ENCODE results near the gene DDR1.

DDR1 gene

DNA sequence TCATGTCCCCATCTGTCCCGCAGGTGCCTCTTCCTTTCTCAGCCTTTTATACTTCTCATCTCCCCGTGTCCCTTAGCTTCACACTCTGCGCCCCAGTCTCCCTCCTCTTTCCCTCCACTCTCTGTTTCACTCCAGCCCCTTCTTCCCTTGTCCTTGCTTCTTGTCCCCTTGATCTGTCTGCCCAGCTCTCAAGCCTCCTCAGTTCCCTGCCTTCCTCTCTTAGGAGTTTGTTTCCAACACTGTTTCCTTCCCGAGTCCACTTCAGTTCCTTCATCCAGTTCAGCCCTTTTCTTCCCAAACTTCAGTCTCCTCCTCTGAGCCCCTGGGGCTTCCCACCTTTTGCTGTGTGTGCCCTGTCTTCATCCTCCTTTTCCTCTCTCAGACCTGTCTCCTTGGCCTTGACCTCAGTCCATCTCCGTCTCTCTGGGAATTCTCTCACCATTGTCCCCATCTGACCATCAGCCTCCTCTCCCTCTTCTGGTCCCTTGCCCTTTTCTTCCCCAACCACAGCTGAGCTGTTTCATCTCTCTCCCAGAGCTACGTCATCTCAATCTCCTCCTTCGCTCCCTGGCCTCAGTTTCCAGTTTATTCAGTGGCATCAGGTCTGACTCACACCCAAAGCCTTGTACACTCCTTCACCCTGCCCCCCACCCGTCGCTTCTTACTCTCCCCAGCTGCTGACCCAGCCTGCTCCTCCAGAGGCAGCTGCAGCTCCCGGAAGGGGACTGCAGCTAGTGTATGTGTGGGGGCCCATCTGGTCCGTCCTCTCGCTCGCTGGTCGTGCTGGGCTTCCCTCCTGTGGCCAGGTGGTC, 2.7 kb upstream of the DDR1 start:
- DNase-seq: peak; percentile 55

DNA sequence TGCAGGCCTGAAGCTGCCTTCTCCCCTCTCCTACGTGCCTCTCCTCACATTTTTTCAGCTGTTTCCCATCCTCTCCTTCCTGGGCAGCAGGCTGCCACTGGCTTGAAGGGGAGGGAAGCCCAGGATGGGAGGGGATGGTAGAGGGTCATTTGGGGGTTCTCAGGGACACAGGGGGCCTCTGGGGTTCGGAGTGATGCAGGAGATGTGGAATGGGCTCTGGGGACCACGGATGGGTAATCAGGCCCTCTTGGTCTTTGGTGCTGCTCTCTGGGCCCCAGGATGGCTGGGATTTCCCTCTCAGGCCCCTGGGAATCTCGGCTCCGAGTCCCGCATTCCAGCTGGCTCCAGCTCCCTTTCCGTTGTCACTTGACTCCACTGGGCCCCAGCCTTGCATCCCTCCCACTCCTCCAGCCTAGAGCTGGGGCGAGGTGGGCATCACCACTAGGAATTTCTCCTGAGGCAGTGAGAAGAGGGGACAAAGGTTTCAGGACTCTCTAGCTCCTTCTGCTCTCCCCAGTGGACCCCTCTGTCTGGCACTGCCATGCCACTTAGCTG, 2.0 kb upstream of the DDR1 start:
- DNase-seq: peak; percentile 30

DNA sequence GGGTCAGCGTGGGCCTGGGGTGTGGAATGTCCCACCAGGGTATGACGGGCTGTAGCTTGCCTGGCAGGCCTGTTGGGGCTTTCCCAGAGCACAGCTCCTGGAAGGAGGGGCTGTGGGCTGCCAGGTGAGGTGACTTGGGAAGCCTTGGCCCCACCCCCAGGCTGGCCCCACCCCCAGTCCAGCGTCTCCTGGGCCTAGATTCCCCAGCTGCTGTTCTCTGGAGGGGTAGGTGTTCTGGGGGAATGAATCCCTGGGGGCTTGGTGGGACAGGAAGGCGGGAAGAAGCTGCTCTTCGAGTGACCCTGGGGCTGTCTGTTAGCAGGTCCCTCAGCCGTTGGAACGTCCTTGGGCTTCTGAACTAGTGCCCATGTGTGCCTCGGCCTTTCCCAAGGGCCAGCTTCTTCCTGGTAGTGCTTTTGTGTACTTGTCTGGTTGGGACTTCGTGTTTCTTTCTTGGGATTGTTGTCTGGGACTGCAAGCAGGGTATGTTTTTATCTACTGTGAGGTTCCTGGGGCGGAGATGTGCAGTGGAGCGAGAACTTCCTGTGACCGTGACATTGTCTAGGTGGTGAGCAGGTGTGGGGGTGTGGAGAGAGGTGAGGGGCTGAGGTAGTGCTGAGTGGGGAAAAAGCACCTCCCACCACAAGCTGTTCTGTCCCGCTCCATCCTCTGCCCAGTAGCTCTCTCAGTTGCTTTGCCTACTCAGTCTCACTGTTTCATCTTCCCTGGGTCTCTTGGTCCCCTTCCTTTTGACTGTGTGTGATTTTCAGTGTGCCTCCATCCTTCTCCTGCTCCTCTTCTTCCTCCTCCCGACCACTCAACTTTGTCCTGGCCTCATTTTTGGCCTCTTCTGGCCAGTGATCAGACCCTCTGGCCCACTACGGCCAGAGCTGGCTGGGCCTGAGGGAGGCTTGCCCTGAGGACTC, 1.3 kb upstream of the DDR1 start:
- peak; percentile 75 for DNase-seq

DNA sequence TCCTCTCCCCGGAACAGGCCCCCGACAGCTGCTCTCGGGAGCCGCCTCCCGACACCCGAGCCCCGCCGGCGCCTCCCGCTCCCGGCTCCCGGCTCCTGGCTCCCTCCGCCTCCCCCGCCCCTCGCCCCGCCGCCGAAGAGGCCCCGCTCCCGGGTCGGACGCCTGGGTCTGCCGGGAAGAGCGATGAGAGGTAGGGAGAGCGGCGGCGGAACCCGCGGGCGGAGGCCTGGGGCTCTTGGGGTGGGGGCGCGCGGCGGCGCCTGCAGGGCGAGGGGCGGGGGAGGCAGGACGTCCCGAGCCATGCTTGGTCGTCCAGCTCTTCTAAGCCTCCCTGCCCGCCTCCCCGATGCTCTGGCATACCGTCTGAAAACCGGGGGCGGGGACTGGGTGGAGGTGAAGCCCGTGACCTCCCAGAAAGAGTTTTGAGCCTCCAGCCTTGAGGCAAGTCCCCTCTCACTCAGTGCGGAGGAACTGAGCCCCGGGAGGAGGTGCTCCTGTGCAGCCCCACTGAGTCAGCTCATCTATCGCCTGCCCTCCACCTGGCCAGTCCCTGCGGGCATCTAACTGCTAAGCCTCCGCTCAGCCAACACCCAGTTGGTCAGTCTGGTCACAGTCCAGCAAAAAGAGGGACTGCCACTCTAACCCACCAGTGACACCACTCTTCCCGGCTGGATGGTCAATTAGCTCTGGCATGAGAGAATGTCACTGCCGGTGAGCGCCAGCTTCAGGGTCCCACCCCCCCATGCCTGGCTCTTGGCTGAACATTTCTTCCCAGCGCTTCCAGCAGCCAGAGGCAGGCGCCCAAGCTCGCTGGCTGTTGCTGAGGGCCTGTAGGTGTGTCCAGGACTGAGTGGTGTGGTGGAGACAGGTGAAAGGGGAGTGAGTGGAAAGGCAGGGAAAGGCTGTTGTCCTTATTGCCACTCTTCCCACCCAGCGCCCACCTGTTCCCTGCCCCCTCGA, 482 bp downstream of the DDR1 start:
- DNase-seq: peak; percentile 43

DNA sequence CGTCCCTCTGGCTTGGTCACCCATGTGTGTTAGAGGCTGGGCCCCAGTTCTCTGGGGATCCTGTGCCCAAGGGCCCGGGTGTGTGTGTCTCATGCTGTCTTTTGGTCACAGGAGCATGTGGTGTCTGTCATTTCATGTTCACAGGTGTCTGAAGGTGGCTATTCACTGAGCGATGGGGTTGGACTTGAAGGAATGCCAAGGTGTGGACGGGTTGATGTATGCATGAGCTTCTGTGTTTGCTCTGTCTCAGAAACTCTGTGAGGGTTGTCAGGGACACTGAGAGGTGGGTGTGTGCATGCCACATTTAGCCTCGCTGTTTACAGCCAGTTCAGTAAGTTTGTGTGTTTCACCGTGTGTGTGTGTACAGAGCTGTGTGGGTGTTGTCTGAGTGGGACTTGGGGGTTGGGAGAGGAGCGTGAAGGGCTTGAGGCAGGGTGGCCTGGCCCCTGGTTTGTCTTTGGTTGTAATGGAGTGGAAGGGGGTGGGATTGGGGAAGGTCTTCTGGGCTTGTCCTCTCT, 1.2 kb downstream of the DDR1 start:
- peak; percentile 12 for DNase-seq

DNA sequence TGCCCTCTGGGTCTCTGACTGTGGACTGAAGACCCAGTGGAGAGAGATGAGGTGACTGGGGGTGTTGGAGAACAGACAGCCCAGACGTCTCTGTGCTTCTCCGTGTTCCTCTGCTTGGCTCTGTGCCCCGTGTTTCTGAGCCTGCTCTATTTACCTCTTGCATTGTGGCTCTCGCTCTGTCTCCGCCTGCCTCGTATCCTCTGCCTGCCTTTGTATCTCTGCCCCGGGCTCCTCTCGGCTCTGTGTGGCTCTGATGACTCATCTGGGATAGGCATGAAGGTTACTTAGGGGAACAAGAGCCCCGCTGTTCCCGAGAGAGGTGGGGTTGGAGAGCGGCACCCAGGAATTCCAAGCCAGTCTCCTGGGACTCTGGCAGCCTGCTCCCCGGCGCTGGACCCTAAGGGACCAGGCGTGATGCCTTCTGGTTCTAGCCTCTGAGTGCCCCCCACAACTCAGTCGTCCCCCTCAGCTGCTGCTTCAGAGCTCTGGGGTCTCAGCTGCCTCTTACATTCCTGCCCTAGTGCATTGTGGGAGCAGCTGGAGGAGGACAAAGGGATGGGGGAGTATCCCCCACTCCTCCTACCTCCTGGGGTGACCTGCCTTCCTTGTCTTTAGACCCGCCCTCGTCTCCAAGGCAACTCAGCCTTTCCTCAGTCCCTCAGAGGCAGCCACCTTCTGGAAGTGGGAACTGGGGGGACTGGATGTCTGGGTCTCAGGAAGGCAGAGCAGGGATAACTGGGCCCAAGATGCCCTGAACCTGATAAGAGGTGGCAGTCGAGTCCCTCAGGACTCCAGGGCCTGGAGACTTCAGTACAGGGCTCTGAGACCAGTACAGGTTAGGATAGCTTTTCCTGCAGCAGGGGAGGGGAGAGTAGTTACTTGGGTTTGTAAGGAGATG, 1.9 kb downstream of the DDR1 start:
- DNase-seq: peak; percentile 73

DNA sequence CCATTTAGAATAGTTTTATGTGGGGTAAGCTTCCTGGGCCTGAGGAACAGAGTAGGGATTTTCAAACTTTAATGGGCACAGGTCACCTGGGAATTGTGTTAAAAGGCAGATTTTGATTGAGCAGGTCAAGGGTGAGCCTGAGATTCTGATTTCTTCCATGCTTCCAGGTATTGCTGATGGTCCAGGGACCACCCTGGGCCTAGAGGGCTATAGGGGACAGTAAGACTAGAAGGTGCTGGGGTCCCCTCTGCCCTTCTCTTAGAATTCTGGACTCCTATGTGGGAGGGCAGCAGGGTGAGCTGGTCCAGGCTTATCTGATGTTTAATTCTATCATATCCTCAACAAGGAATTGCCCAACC, 2.6 kb downstream of the DDR1 start:
- DNase-seq: no peak

DNA sequence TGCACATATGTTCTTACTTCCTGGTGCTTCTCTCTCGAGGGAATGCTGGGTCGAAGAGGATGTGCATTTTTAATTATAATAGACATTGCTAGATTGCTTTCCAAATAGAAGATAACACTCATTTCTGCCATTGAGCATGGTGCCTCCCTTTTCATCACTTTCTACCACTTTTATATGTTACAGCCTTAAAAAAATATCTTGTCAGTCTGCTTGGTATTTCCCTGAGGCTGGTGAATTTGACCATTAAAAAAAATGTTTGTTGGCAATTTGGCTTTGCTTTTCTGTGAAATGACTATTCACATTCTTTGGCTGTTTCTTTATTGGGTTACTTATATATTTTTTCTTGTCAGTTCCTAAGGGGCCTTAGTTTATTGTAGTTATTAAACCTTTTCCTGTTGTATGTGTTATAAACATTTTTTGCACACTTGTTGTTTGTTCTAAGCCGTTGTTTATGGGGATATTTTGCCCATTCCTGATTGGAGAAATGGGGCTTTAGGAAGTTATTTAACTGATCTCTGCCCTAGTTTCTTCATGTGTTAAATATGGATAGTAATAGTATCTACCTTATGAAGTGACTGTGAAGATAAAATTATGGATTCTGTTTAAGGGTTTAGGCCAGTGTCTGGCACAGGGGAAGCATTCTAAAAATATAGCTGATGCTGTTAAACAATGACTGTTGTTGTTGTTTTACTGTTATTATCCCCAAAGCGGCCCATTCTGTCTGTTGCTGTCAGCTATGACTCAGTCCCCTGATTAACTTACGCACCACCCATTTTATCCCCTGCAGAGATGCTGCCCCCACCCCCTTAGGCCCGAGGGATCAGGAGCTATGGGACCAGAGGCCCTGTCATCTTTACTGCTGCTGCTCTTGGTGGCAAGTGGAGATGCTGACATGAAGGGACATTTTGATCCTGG, 3.8 kb downstream of the DDR1 start:
- no peak for DNase-seq

DNA sequence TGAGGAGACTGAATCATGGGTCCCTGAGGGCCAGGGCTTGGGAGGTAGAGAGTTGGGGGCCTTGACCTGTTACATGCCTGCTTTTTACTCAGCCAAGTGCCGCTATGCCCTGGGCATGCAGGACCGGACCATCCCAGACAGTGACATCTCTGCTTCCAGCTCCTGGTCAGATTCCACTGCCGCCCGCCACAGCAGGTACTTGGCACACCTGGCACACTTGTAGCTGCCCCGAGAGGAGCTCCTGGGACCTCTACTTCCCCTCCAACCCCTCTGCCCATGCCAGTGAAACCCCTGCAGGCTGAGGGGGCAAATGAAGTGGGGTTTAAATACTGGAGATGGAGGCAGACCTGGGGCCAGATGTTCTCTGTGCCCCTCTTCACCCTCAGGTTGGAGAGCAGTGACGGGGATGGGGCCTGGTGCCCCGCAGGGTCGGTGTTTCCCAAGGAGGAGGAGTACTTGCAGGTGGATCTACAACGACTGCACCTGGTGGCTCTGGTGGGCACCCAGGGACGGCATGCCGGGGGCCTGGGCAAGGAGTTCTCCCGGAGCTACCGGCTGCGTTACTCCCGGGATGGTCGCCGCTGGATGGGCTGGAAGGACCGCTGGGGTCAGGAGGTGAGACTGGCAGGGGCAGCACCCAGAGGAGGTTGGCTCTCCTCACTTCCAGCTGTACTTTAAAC, 4.6 kb downstream of the DDR1 start:
- DNase-seq: no peak

DNA sequence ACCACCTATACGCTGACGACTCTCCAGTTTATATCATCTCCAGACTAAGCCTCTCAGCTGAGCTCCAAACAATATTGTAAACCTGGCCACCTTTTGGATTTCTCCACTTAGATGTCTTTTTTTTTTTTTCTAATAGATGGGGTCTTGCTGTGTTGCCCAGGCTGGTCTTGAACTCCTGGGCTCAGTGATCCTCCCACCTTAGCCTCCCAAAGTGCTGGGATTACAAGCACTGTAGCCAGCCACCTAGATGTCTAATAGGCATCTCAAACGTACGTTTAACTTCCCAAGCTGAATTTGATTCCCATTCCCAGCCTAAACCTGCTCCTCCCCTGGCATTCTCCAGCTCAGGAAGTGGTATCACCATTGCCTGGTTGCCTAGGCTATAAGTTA, 5.2 kb downstream of the DDR1 start:
- no peak for DNase-seq

DNA sequence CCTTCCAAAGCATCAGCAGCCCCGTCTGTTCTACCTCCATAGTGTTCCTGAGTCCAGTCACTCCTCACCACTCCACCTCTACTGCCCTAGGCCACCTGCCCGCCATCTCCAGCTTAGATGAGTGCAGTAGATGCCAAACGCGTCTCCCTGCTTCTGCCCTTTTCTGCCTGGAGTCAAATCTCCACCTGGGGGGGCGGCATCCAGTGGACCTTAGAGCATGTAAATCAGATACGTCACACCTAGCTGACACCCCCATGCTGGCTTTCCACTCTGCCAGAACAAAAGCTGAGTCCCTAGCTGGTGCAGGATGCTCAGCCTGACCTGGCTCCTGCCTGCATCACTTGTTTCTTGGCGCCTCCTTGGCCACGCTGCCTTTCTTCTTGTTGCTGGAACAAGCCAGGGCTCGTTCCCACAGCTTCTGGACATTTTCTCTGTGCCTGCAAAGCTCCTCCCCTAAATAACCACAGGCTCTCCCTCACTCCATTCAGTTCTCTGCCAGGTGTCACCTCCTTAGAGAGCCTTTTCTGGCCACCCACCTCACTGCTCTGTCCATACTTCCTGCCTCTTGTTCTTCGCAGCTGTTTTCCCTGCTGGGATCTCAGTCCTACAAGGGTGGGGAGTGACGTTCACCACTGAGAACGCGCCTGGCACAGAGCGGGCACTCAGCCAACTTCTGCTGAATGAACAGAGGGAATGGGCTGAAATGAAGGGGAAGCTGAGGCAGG, 5.8 kb downstream of the DDR1 start:
- no peak for DNase-seq

DNA sequence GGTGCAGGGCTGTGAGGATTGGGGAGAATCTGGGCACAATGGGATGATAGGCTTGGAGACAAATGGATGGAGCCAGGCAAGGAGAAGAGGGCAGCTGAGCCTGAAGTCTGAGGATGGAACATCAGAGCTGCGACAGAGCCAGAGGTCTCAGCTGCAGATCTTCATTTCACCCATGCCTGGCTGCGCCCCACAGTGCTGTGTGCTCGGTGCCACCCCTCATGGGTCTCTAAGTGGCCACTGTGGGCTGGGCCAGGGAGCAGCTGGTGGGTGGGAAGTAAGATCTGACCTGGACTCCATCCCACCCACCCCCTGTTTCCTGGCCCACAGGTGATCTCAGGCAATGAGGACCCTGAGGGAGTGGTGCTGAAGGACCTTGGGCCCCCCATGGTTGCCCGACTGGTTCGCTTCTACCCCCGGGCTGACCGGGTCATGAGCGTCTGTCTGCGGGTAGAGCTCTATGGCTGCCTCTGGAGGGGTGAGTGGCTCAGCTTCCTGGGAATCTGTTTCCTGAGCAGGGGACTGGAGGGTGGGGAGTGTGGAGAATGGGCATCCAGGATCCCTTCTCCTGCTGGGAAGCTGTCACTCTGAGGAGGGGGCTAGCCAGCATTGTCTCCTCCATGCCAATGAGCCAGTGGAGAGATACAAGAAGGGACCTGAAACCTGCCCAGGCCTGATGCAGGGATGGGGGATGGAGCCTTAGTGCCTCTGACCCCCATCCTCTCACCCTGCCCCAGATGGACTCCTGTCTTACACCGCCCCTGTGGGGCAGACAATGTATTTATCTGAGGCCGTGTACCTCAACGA, 6.5 kb downstream of the DDR1 start:
- no peak for DNase-seq

DNA sequence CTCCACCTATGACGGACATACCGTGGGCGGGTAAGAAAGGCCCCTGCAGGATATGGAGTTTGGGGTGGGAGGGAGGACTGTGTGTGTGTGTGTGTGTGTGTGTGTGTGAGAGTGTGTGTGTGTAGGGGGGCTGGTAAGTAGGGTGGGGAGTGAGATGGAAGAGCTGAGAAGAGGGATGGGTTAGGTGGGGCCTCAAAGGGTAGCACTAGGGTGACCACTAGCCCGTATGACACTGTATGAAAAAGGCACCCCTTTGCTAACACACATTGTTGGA, 7.1 kb downstream of the DDR1 start:
- DNase-seq: no peak

DNA sequence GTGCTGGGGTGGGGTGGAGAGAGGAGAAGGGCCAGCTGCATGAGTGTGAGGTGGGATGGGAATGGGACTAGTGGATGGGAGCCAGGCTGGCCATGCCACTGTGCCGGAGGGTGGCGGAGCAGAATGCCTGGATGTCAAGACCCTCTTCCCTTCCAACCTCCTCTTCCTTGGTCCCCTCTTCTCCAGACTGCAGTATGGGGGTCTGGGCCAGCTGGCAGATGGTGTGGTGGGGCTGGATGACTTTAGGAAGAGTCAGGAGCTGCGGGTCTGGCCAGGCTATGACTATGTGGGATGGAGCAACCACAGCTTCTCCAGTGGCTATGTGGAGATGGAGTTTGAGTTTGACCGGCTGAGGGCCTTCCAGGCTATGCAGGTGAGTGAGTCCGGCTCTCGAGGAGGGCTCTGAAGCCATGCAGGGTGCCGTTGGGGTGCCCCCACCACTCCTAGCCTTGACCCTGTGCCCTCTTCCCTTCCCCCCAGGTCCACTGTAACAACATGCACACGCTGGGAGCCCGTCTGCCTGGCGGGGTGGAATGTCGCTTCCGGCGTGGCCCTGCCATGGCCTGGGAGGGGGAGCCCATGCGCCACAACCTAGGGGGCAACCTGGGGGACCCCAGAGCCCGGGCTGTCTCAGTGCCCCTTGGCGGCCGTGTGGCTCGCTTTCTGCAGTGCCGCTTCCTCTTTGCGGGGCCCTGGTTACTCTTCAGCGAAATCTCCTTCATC, 7.7 kb downstream of the DDR1 start:
- no peak for DNase-seq

DNA sequence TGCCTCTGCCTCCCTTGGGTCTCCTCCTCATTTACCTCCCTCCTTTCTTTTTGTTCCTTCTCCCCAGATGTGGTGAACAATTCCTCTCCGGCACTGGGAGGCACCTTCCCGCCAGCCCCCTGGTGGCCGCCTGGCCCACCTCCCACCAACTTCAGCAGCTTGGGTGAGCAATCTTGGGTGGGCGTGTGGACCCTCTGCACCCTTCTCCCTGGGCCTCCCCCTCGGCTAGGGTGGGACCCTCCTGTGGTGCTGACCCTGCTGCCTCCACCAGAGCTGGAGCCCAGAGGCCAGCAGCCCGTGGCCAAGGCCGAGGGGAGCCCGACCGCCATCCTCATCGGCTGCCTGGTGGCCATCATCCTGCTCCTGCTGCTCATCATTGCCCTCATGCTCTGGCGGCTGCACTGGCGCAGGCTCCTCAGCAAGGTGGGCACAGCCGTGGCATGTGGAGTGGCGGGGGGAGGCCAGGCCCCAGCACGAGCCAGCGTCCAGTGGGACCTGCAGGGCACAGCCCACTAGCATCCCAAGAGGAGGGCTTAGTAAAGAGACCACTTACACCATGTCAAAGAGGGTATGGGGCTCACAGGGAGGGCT, 8.8 kb downstream of the DDR1 start:
- no peak for DNase-seq

DNA sequence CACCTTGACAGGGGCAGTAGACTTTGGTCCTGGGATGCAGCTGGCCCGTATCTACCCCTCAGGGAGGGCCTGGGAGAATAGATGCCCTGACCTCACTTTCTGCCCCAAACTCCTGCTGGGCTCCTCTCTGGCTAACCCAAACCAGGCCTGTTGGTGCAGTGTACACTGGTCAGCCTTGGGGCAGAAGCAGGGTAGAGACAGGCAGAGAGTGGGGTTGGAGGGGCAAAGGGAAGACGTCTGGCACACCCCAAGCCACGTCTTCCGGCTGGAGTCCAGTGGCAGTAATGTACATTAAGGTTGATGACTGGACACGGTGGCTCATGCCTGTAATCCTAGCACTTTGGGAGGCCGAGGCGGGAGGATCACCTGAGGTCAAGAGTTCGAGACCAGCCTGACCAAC, 9.3 kb downstream of the DDR1 start:
- DNase-seq: no peak

DNA sequence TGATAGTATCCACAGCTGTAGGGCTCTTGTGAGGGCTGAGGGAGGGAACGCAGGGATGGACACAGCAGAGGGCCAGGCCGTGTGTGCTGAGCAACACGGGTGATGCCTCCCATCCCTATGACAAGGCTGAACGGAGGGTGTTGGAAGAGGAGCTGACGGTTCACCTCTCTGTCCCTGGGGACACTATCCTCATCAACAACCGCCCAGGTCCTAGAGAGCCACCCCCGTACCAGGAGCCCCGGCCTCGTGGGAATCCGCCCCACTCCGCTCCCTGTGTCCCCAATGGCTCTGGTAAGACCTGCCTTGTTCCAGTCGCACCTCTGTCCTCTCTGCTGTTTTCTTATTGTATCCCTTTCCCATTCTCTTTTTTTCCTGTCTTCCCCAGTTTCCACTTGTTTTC, 10.1 kb downstream of the DDR1 start:
- no peak for DNase-seq

Data from NCI-H146 (cell line).